Subcutaneous abdominal adipose tissue (tissue), 5 donors: ENCODE results near the gene ZNF543.

Experiments
- H3K27ac ChIP-seq: one replicate; pipeline ENCODE4 v1.7.0; 2013; ENCODE audit warnings: low read depth, mild to moderate bottlenecking, inconsistent platforms, low read length, moderate library complexity
- H3K27me3 ChIP-seq, 5 donors: one replicate each; pipeline ENCODE4 v1.7.0; 2013; ENCODE audit warnings: low read length in 5 of 5, inconsistent platforms in 1 of 5; ENCODE audit not compliant: control insufficient read depth in 5 of 5, insufficient read depth in 4 of 5
- H3K36me3 ChIP-seq, 5 donors: one replicate each; pipeline ENCODE4 v1.7.0; 2013; ENCODE audit warnings: low read length in 5 of 5; ENCODE audit not compliant: control insufficient read depth in 5 of 5, insufficient read depth in 5 of 5
- H3K4me1 ChIP-seq, 5 donors: one replicate each; pipeline ENCODE4 v1.7.0; 2013; ENCODE audit warnings: low read length in 5 of 5, mild to moderate bottlenecking in 3 of 5, moderate library complexity in 1 of 5; ENCODE audit not compliant: control insufficient read depth in 5 of 5, insufficient read depth in 5 of 5
- H3K4me3 ChIP-seq, 5 donors: one replicate each; pipeline ENCODE4 v1.7.0; 2013; ENCODE audit warnings: low read length in 5 of 5, low read depth in 1 of 5
- H3K9ac ChIP-seq, 5 donors: one replicate each; pipeline ENCODE4 v1.7.0; 2013; ENCODE audit warnings: low read length in 5 of 5, mild to moderate bottlenecking in 4 of 5, moderate library complexity in 3 of 5
- H3K9me3 ChIP-seq, 5 donors: one replicate each; pipeline ENCODE4 v1.7.0; 2013; ENCODE audit warnings: low read length in 5 of 5; ENCODE audit not compliant: control insufficient read depth in 5 of 5
- donor health status: healthy.
- donor health status: healthy.
- donor health status: healthy.
- donor health status: healthy.
- donor health status: healthy.

Gene ZNF543

DNA sequence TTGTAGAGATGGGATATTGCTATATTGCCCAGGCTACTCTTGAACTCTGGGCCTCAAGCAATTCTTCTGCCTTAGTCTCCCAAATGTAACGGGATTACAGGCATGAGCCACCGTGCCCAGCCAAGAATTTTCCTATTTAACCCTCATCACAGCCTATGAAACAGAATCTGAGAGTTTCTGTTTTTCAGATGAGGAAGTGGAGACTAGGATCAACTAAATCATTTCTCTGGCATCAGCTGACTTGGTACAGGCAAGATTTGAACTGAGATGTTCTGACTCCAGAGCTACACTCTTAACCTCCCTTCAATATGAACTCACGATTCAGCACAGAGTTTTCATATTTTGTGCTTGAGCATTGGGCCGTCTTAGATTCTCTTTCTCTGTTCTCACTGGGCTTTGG, 31.9 kb upstream of the ZNF543 start:
- H3K27ac ChIP-seq: no peak overlapping the region
- peaks cover 0 to 11% (median 0%) of the 10 kb centered on the region in 5 donors for H3K4me1 ChIP-seq
- H3K9me3 ChIP-seq: peaks cover 5 to 15% (median 11%) of the 10 kb centered on the region in 5 donors
- H3K4me3 ChIP-seq: no peak overlapping the region
- no peak overlapping the region for H3K9ac ChIP-seq
- H3K36me3 ChIP-seq: peaks cover 48 to 95% (median 86%) of the 10 kb centered on the region in 5 donors
- no peaks in the 10 kb centered on the region for H3K27me3 ChIP-seq

DNA sequence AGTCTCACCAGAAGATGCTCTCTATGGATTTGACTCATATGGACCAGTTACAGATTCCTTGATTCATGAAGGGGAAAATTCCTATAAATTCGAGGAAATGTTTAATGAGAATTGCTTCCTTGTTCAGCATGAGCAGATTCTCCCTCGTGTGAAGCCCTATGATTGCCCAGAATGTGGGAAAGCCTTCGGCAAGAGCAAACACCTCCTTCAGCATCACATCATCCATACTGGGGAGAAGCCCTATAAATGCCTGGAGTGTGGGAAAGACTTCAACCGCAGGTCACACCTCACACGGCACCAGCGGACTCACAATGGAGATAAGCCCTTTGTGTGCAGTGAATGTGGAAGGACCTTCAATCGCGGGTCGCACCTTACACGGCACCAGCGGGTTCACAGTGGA, 29.3 kb upstream of the ZNF543 start:
- Histone ChIP-seq H3K27ac (no peak overlapping the region), H3K4me1 (peaks cover 0 to 11% (median 0%) of the 10 kb centered on the region in 5 donors), H3K9ac (peak overlapping the region in 1 of 5 donors; percentile 23), H3K36me3 (peaks cover 54 to 84% (median 76%) of the 10 kb centered on the region in 5 donors), H3K9me3 (peaks cover 5 to 17% (median 14%) of the 10 kb centered on the region in 5 donors), H3K27me3 (no peaks in the 10 kb centered on the region), H3K4me3 (peak overlapping the region in 1 of 5 donors; percentile 24)

DNA sequence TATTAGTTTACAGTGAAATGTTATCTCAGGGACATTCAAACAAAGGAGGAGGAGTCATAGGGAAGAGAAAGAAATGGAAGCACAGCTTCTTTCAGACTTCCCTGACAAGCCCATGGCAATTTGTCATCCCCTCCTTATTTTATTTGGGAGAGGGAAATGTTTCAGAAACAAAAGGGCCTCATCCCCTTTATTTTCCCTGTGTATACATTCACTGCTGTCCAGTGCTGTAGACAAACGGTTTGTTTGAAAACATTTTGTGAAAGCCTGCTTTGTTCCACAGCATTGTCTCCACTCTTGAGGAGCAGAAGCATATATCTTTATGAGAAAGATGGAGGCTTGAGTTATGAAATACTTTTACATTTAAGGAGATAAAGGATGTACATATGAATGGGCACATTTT, 27.7 kb upstream of the ZNF543 start:
- Histone ChIP-seq H3K27me3 (no peaks in the 10 kb centered on the region), H3K9me3 (peaks cover 5 to 17% (median 14%) of the 10 kb centered on the region in 5 donors), H3K9ac (no peak overlapping the region), H3K27ac (no peak overlapping the region), H3K36me3 (peaks cover 46 to 69% (median 65%) of the 10 kb centered on the region in 5 donors), H3K4me1 (peaks cover 0 to 11% (median 0%) of the 10 kb centered on the region in 5 donors), H3K4me3 (no peak overlapping the region)

DNA sequence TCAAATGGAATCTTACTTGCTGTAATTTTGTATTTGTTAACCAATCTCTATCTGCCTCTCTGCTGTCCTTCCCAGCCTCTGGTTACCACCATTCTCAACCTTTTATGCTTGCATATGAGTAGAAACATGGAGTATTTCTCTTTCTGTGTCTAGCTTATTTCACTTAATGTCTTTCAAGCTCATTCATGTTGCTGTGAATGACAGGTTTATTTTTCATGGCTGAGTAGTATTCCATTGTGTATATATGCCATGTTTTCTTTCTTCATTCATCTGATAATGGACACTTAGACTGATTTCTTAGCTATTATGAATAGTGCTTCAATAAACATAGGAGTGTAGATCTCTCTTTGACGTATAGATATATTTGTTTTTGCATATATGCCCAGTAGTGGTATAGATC, 26.6 kb upstream of the ZNF543 start:
- H3K27ac ChIP-seq: no peak overlapping the region
- no peak overlapping the region for H3K9ac ChIP-seq
- no peak overlapping the region for H3K4me3 ChIP-seq
- H3K27me3 ChIP-seq: no peaks in the 10 kb centered on the region
- H3K4me1 ChIP-seq: peaks cover 0 to 11% (median 0%) of the 10 kb centered on the region in 5 donors
- peaks cover 5 to 17% (median 14%) of the 10 kb centered on the region in 5 donors for H3K9me3 ChIP-seq
- peaks cover 39 to 57% (median 54%) of the 10 kb centered on the region in 5 donors for H3K36me3 ChIP-seq

DNA sequence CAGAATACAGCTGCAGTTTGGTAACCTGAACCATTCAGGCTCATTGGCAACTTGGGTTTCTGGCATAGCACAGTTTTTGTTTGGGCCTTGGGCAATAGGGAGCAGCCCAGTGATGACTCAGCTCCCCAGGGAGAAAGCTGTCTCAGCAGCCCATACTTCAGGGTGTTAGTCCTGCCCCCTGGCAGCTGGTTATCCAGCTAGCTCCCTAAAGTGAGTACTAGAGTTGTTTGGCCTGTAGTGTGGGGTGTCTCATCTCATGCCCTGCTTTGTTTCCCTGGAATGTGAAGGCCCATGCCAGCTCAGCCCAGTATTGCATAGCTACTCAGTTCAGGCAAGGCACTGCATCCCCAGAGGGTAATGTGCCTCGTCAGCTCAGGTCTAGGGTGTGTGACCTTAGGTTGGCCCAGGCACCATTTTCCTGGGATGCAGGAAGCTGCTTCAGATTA, 18.2 kb upstream of the ZNF543 start:
- Histone ChIP-seq H3K36me3 (peaks cover 0 to 17% (median 10%) of the 10 kb centered on the region in 5 donors), H3K27me3 (no peaks in the 10 kb centered on the region), H3K27ac (peak overlapping the region; percentile 73), H3K9ac (no peak overlapping the region), H3K4me1 (peaks cover 7 to 15% (median 14%) of the 10 kb centered on the region in 5 donors), H3K4me3 (peak overlapping the region in 1 of 5 donors; percentile 3), H3K9me3 (no peaks in the 10 kb centered on the region)

DNA sequence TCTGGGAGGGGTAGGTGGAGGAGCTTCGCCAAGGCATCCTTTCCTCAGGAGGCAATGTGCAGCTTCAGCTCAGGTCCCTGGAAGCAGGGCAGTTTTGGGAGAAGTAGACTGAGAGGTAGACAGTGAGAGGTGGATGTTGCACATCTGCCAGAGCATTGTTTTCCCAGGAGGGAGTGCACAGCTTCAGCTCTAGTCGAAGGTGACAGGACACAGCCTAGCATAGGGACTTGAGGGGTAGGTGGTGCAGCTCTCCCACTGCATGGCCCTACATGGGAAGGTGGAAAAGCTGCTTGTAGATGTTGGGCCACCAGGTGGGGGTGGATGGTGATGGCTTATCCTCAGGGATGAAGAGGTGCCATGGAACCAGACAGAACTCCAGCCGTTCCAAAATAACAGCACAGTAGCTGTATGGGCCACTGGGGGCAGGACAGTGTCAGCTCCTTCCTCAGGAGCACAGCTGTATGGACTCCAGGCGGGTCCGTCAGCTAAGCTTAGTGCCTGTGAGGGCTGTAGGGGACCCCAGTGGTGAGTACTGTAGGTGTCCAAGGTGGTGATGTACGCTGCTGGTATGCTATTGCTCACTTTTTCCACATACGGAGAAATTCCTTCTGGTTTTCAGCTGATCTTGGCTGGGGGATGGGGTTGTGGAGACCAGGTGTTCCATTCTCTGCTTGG, 17.4 kb upstream of the ZNF543 start:
- no peaks in the 10 kb centered on the region for H3K9me3 ChIP-seq
- peaks cover 0 to 17% (median 10%) of the 10 kb centered on the region in 5 donors for H3K36me3 ChIP-seq
- H3K4me1 ChIP-seq: peaks cover 7 to 15% (median 14%) of the 10 kb centered on the region in 5 donors
- H3K27ac ChIP-seq: peak overlapping the region; percentile 54
- no peak overlapping the region for H3K4me3 ChIP-seq
- no peaks in the 10 kb centered on the region for H3K27me3 ChIP-seq
- no peak overlapping the region for H3K9ac ChIP-seq

DNA sequence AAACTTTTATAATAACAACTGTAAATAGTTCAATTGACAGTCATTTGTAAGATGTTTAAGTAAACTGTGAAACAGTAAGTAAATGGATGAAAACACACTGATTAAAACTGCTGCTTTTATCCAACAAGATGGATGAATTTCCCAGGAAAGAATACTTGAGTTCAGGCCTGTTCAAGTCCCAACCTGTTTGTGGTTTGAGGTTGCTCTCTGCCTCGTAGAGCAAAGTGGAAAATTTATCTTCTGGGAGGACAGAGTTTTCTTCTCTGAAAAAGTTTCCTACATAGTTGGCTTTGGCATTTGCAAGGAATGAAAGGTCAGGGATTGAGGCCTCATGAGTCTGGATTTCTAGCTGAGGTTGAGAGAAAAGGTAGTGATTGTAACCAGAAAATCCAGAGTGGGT, 15.2 kb upstream of the ZNF543 start:
- no peak overlapping the region for H3K27ac ChIP-seq
- peaks cover 7 to 15% (median 14%) of the 10 kb centered on the region in 5 donors for H3K4me1 ChIP-seq
- no peaks in the 10 kb centered on the region for H3K27me3 ChIP-seq

DNA sequence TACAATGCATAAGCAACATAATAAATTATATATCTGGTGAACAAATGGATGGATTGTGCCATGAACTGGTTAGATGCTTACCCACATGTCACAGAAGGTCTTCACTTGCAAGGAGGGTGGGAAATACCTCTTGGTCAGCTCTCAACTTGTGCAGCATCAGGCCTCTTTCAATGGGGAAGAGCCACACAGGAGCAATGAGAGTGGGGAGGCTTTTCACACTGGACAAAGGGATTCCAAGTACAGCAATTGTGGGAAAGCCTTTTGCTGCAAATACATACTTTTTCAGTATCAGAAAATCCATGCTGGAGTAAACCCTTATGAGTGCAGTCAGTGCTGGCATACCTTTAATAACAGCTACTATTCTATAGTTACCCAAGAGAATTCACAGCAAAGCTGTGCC, 11.8 kb upstream of the ZNF543 start:
- Histone ChIP-seq H3K27ac (no peak overlapping the region), H3K27me3 (no peaks in the 10 kb centered on the region), H3K4me3 (no peak overlapping the region), H3K9me3 (no peaks in the 10 kb centered on the region), H3K4me1 (no peaks in the 10 kb centered on the region), H3K36me3 (peaks cover 0 to 5% (median 2%) of the 10 kb centered on the region in 5 donors), H3K9ac (no peak overlapping the region)

More for the DNA sequence above, 15.2 kb upstream of the ZNF543 start:
- H3K9ac ChIP-seq: no peak overlapping the region
- H3K9me3 ChIP-seq: no peaks in the 10 kb centered on the region
- H3K4me3 ChIP-seq: no peak overlapping the region
- H3K36me3 ChIP-seq: peaks cover 0 to 14% (median 10%) of the 10 kb centered on the region in 5 donors

DNA sequence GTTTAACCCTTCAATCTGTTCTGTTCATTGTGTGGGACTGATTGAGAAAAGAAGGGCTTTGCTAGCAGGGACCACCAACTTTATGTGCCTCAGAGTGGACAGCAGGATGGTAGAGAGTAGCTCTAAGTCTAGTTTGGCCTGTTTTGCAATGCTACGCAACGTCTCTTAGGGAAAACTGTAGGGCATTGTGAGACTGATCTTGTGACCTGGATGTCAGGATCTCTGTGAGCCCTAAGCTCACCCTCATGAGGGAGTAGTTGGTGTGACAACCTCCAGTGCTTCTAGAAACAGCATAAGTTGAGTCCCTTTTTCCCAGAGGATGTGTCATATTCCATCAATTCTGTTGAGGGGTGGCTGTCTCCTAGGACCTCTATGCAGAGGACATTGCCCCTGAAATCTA, 9.5 kb upstream of the ZNF543 start:
- no peaks in the 10 kb centered on the region for H3K4me1 ChIP-seq
- no peaks in the 10 kb centered on the region for H3K27me3 ChIP-seq
- no peaks in the 10 kb centered on the region for H3K36me3 ChIP-seq
- H3K4me3 ChIP-seq: no peak overlapping the region
- no peaks in the 10 kb centered on the region for H3K9me3 ChIP-seq
- H3K9ac ChIP-seq: no peak overlapping the region
- no peak overlapping the region for H3K27ac ChIP-seq

DNA sequence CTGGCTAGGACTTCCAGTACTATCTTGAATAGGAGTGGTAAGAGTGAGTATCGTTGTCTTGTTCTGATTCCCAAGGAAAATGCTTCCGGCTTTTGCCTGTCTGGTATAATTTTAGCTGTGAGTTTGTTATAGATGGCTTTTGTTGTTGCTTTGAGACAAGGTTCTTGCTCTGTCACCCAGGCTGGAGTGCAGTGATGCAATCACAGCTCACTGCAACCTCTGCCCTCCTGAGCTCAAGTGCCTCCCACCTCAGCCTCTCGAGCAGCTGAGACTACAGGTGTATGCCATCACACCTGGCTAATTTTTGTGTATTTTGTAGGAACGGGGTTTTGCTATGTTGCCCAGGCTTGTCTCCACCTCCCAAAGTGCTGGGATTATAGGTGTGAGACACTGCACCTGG, 6.1 kb upstream of the ZNF543 start:
- no peaks in the 10 kb centered on the region for H3K36me3 ChIP-seq
- no peaks in the 10 kb centered on the region for H3K9me3 ChIP-seq
- no peak overlapping the region for H3K4me3 ChIP-seq
- H3K27ac ChIP-seq: no peak overlapping the region
- no peak overlapping the region for H3K9ac ChIP-seq
- H3K4me1 ChIP-seq: peaks cover 0 to 4% (median 0%) of the 10 kb centered on the region in 5 donors
- peaks cover 0 to 4% (median 0%) of the 10 kb centered on the region in 5 donors for H3K27me3 ChIP-seq
